ENCODE measurements around the gene TMEM208. TPM values are rescaled to one million over a fixed set of nuclear protein-coding genes. Genes with fewer than 3 reads are reported as not detected.

TMEM208 gene
- total RNA-seq, 2 experiments from 2014 or later, result 13.6 to 31.2 TPM

DNA sequence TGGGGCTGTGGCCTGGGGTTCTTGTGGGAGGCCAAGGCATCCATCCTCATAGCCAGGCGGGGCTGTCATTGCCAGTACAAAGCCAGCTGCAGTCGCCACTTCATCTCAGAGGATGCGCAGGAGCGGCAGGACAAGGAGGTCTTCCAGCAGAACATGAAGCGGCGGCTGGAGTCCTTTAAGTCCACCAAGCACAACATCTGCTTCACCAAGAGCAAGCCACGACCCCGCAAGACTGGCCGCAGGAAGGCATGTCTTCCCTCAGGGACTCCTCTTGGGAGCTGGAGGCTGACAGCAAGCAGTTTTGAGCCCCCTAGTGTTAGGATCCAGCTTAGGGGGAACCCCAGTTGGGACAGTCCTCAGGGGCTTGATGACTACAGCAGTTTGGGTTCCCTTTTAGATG lies 37.3 kb downstream of the TMEM208 start:
- ChIA-PET POLR2A (interaction anchor here (0.6 kb wide), 1 partner anchor 122 kb away, joined by 3 read pairs; no protein-coding TSS in a partner anchor), CTCF (interaction anchor here (0.9 to 1.0 kb wide), 2 partner anchors 20 to 135 kb away, joined by 3 to 6 read pairs; no protein-coding TSS in a partner anchor)
- H3K36me3 Mint-ChIP-seq (ENCODE audit: low read depth), result peaks cover 2% of the 10 kb centered on the region
- H3K27ac Mint-ChIP-seq, result no peak overlapping the region
- no peaks in the 10 kb centered on the region for H3K9me3 Mint-ChIP-seq (ENCODE audit: low read depth)
- intact Hi-C loops (cut with DNase I, micrococcal nuclease), result loop anchor here (5.0 kb wide), 3 partner anchors 73 to 203 kb away; no protein-coding TSS in a partner anchor
- no peak for DNase-seq
- peaks cover 2% of the 10 kb centered on the region for H3K27me3 Mint-ChIP-seq
- peaks cover 2% of the 10 kb centered on the region for H3K4me1 Mint-ChIP-seq
- ATAC-seq, result no peak
- no peak overlapping the region for H3K4me3 Mint-ChIP-seq

DNA sequence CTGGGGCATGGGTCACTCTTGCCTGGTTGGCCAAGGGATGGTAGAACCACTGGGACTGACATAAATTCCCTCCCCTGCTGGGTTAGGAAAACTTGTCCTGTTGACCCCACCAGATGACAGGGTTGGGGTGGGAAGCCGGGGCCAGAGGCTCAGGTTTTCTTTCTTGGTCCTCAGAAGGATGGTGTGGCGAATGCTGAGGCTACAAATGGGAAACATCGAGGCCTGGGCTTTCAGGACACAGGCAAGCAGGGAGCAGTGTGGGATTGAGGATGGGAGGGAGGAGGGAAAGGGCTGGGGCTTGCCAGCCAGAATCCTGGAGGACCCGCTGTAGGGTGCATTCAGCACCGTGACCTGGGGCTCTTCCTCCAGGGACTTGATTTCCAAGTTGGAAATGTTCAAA lies 37.9 kb downstream of the TMEM208 start:
- Mint-ChIP-seq H3K4me1 (peaks cover 2% of the 10 kb centered on the region), H3K36me3 (ENCODE audit: low read depth) (no peaks in the 10 kb centered on the region), H3K27ac (no peak overlapping the region), H3K4me3 (no peak overlapping the region), H3K27me3 (peaks cover 2% of the 10 kb centered on the region), H3K9me3 (ENCODE audit: low read depth) (no peaks in the 10 kb centered on the region)
- intact Hi-C loops (cut with DNase I, micrococcal nuclease), result loop anchor here (5.0 kb wide), 3 partner anchors 72 to 202 kb away; no protein-coding TSS in a partner anchor
- DNase-seq (no peak), ATAC-seq (no peak)
- POLR2A ChIA-PET, result no interaction called here
- CTCF ChIA-PET, result interaction anchor here (1.2 to 1.3 kb wide), 2 partner anchors 20 to 152 kb away, joined by 3 read pairs; partner anchors contain the start of gene ZDHHC1

DNA sequence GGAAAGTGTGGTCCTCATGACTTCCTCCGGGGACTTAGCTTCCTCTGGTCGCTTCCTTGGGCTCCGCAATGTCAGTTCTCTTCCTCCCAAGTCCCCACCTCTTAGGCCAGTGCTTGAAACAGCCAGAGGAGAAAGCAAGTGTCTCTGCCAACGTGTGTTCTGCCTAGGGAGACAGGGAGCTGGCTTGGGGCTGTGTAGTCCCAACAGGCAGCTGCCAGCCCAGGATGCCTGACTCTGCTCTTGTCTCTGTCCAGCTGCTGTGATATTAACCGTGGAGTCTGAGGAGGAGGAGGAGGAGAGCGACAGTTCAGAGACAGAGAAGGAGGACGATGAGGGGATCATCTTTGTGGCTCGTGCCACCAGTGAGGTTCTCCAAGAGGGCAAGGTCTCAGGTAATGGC lies 38.9 kb downstream of the TMEM208 start:
- Mint-ChIP-seq H3K9me3 (ENCODE audit: low read depth) (no peaks in the 10 kb centered on the region), H3K4me1 (peaks cover under 1% of the 10 kb centered on the region), H3K27me3 (peaks cover 2% of the 10 kb centered on the region), H3K36me3 (ENCODE audit: low read depth) (no peaks in the 10 kb centered on the region), H3K27ac (no peak overlapping the region), H3K4me3 (no peak overlapping the region)
- no peak for DNase-seq
- ATAC-seq, result no peak
- intact Hi-C loops (cut with DNase I, micrococcal nuclease), result no loop called here
- CTCF ChIA-PET, result interaction anchor here (0.5 to 1.5 kb wide), 6 partner anchors 19 to 340 kb away, joined by 3 to 4 read pairs (median 3); partner anchors contain the start of gene ZDHHC1
- POLR2A ChIA-PET, result no interaction called here

DNA sequence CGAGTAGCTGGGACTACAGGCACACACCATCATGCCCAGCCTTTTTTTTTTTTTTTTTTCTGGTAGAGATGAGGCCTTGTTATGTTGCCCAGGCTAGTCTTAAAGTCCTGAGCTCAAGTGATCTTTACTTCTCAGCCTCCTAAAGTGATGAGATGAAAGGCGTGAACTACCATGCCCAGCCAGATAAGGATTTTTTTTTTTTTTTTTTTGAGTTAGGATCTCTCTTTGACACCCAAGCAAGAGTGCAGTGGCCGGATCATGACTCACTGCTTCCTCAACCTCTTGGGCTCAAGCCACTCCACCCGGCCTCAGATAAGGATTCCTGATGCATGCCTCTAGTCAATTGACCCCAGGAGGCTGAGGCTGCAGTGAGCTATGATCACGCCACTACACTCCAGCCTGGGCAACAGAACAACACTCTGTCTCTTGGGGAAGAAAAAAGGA lies 41.2 kb downstream of the TMEM208 start:
- H3K36me3 Mint-ChIP-seq (ENCODE audit: low read depth), result no peaks in the 10 kb centered on the region
- H3K27ac Mint-ChIP-seq, result no peak overlapping the region
- DNase-seq (no peak), ATAC-seq (no peak)
- no peaks in the 10 kb centered on the region for H3K4me1 Mint-ChIP-seq
- H3K9me3 Mint-ChIP-seq (ENCODE audit: low read depth), result no peaks in the 10 kb centered on the region
- CTCF ChIA-PET, result interaction anchor here (0.6 kb wide), 2 partner anchors 344 to 653 kb away, joined by 3 read pairs; no protein-coding TSS in a partner anchor
- POLR2A ChIA-PET, result no interaction called here
- intact Hi-C loops (cut with DNase I, micrococcal nuclease), result no loop called here
- no peak overlapping the region for H3K4me3 Mint-ChIP-seq
- H3K27me3 Mint-ChIP-seq, result peaks cover 2% of the 10 kb centered on the region

DNA sequence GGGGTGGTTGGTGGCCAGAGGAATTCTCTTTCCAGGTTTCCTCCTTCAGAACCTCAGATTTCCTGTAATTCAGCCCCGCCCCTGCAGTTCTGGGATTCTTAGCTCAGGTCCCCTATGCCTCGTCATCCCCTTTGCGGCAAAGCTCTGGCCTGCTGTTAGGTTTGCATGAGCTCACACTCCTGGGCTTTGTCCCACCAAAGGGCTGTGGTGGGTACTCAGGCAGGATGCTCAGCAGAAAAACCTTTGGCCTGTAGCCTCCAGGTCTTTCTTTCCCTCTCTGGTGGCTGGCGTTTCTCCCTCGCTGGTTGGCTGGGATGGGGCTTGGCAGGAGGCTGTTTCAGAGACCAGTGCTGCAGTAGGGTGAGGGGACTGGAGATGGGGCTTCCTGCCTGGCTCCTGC lies 42.8 kb downstream of the TMEM208 start:
- CTCF ChIA-PET, result interaction anchor here (0.8 to 1.3 kb wide), 3 partner anchors 9 to 178 kb away, joined by 3 to 6 read pairs (median 3); no protein-coding TSS in a partner anchor
- ATAC-seq, result no peak
- no peak for DNase-seq
- H3K27me3 Mint-ChIP-seq, result no peaks in the 10 kb centered on the region
- H3K9me3 Mint-ChIP-seq (ENCODE audit: low read depth), result no peaks in the 10 kb centered on the region
- no peak overlapping the region for H3K27ac Mint-ChIP-seq
- H3K4me3 Mint-ChIP-seq, result no peak overlapping the region
- H3K4me1 Mint-ChIP-seq, result no peaks in the 10 kb centered on the region
- intact Hi-C loops (cut with DNase I, micrococcal nuclease), result no loop called here
- H3K36me3 Mint-ChIP-seq (ENCODE audit: low read depth), result peaks cover 2% of the 10 kb centered on the region
- POLR2A ChIA-PET, result interaction anchor here (0.6 kb wide), 1 partner anchor 45 kb away, joined by 3 read pairs; no protein-coding TSS in a partner anchor

DNA sequence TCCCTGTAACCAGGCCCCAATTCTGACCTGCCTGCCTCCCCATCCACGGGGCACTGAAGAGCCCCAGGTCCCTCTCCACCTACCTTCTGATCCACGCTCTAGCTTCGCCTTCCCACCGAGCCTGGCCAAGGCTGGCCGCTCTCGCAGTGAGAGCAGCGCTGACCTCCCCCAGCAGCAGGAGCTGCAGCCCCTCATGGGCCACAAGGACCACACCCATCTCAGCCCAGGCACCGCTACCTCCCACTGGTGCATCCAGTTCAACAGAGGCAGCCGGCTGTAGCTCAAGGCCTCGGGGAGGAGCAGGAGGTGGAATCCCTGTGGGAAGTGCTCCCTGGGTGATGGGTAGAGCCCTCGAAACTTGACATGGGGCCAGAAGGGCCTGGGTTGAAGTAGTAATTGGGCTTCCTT lies 44.0 kb downstream of the TMEM208 start:
- POLR2A ChIA-PET, result no interaction called here
- intact Hi-C loops (cut with DNase I, micrococcal nuclease), result no loop called here

DNA sequence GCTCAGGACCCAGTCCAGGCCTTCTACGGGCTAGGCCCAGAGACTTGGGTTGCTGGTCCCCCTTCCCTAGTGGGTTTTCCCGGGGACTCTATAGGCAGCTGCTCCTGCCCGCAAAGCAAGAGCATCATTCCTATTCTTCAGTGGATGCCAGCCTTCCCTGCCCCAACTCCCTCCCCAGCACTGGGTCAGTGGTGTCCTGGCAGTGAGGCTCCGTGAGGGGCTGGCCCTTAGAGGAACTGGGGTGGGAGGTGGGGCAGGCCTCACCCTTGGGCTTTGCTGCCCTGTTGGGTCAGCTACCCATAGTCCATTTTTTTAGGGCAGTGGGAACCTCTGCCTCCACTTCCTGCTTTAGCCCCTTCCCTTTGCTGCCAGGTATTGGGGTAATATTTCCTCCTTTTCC lies 44.5 kb downstream of the TMEM208 start:
- ChIA-PET CTCF (interaction anchor here (0.7 to 1.3 kb wide), 3 partner anchors 12 to 129 kb away, joined by 3 to 5 read pairs (median 4); no protein-coding TSS in a partner anchor), POLR2A (no interaction called here)
- H3K9me3 Mint-ChIP-seq (ENCODE audit: low read depth), result no peaks in the 10 kb centered on the region
- DNase-seq, result no peak
- H3K4me3 Mint-ChIP-seq, result no peak overlapping the region
- H3K4me1 Mint-ChIP-seq, result peaks cover 5% of the 10 kb centered on the region
- ATAC-seq, result no peak
- intact Hi-C loops (cut with DNase I, micrococcal nuclease), result no loop called here
- no peak overlapping the region for H3K27ac Mint-ChIP-seq
- H3K36me3 Mint-ChIP-seq (ENCODE audit: low read depth), result peaks cover 8% of the 10 kb centered on the region
- no peaks in the 10 kb centered on the region for H3K27me3 Mint-ChIP-seq

More for the DNA sequence above, 44.0 kb downstream of the TMEM208 start:
- no peaks in the 10 kb centered on the region for H3K9me3 Mint-ChIP-seq (ENCODE audit: low read depth)
- no peaks in the 10 kb centered on the region for H3K27me3 Mint-ChIP-seq
- DNase-seq (no peak), ATAC-seq (no peak)
- H3K4me3 Mint-ChIP-seq, result no peak overlapping the region
- peaks cover 4% of the 10 kb centered on the region for H3K4me1 Mint-ChIP-seq
- CTCF ChIA-PET, result interaction anchor here (1.0 to 1.3 kb wide), 2 partner anchors 118 to 129 kb away, joined by 4 to 5 read pairs; no protein-coding TSS in a partner anchor
- no peak overlapping the region for H3K27ac Mint-ChIP-seq
- H3K36me3 Mint-ChIP-seq (ENCODE audit: low read depth), result peaks cover 6% of the 10 kb centered on the region

DNA sequence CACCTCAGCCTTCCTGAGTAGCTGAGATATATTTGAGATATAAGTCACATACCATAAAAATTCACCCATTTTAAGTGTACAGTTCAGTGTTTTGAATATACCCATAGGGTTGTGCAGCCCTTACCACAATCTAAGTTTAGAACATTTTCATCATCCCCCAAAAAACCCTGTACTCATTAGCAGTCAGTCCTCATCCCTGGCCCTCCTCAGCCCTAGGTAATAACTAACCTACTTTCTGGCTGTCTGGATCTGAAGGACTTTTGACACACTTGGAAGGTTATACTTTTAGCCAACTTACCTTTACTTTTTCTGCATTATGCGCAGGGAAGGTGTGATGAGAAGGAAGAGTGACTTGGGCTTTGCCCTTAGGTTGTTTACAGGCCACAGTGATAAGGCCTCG lies 48.4 kb downstream of the TMEM208 start:
- intact Hi-C loops (cut with DNase I, micrococcal nuclease), result loop anchor here in 1 of 2 experiments (5.0 kb wide), 1 partner anchor 192 kb away; no protein-coding TSS in a partner anchor
- Mint-ChIP-seq H3K4me3 (no peak overlapping the region), H3K27me3 (no peaks in the 10 kb centered on the region), H3K9me3 (ENCODE audit: low read depth) (no peaks in the 10 kb centered on the region), H3K4me1 (peaks cover 19% of the 10 kb centered on the region), H3K36me3 (ENCODE audit: low read depth) (peaks cover 18% of the 10 kb centered on the region), H3K27ac (no peak overlapping the region)
- ATAC-seq (no peak), DNase-seq (no peak)
- POLR2A ChIA-PET, result interaction anchor here (0.6 kb wide), 2 partner anchors 9 to 22 kb away, joined by 3 to 4 read pairs; no protein-coding TSS in a partner anchor
- CTCF ChIA-PET, result interaction anchor here (1.2 to 1.5 kb wide), 2 partner anchors 15 to 49 kb away, joined by 4 read pairs; no protein-coding TSS in a partner anchor

DNA sequence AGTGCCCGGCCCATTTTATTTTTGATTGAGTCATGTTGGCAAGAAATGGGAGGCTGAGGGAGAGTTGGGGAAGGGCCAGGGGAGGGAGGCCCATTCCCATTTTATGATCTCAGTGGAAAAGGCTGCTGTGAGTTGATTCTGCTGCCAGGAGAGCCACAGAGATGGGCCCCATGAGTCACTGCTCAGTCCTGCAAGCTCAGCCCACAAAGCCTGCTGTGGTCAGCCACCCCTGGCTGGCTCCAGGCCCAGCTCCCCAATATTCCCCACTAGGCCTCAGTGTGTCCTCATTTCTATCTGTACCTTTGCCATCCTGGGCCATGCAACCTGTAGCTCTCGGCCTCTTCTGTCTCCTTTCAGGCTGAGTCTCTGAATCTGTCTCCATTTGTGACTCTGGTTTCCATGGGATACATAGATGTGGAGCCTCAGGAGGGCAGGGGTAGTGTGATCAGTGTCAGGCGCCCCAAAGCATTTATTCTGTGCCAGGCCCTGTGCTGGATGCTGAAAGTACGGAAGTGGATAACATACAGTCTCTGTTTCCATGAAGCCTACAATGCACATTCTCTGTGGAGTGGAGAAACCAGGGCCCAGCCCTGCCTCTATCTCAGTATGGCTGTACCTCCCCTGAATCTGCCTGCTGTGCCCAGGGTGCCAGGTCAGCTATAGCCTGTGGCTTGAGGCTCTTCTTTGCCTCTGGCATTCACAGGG lies 50.5 kb downstream of the TMEM208 start:
- peaks cover 18% of the 10 kb centered on the region for H3K36me3 Mint-ChIP-seq (ENCODE audit: low read depth)
- peak; percentile 60 for DNase-seq
- H3K4me1 Mint-ChIP-seq, result peaks cover 19% of the 10 kb centered on the region
- H3K27me3 Mint-ChIP-seq, result no peaks in the 10 kb centered on the region
- ChIA-PET POLR2A (interaction anchor here (0.6 kb wide), 1 partner anchor 144 kb away, joined by 3 read pairs; no protein-coding TSS in a partner anchor), CTCF (interaction anchor here (0.6 to 1.5 kb wide), 9 partner anchors 14 to 294 kb away, joined by 3 to 5 read pairs (median 3); no protein-coding TSS in a partner anchor)
- no peaks in the 10 kb centered on the region for H3K9me3 Mint-ChIP-seq (ENCODE audit: low read depth)
- intact Hi-C loops (cut with DNase I, micrococcal nuclease), result loop anchor here in 1 of 2 experiments (5.0 kb wide), 1 partner anchor 190 kb away; no protein-coding TSS in a partner anchor
- peak overlapping the region; percentile 85 for H3K4me3 Mint-ChIP-seq
- peak overlapping the region; percentile 75 for H3K27ac Mint-ChIP-seq
- ATAC-seq, result peak; percentile 6

DNA sequence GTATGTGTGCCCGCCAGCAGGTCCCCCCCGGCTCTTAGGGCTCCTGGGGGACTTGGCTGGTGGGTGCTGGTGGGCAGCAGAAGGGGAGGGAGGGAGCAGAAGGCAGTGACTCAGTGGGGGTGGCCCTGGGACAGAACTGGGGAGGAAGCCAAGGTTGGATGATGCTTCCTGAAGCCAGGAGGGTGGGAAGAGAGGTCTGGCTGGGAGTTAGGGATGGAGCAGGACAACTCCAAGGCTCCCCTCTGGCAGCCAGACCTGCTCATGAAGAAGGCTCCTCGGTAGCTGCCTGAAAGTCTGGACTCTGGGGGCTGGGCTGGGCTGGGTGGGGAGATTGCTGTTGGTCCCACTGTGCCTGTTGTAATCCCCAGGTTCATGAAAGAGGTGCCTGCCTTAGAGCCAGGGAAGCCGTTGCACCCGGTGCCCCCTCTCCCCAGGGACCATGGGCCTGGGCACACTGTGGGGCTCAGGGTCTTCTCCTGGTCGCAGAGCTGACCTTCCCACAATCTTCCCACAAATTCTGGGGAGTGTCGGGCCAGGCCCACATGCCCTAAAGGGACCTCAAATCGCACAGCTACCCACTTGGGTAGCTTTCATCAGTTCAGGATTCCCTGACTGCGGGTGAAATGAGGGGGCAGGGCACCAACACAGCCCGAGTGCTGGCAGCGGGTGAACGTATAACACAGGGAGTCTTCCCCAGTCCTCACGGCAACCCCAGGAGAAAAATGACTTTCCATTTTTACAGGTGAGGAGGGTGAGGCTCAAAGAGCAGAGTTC lies 51.3 kb downstream of the TMEM208 start:
- no peak for DNase-seq
- Mint-ChIP-seq H3K27ac (peak overlapping the region; percentile 90), H3K4me3 (peak overlapping the region; percentile 85), H3K9me3 (ENCODE audit: low read depth) (no peaks in the 10 kb centered on the region), H3K27me3 (no peaks in the 10 kb centered on the region), H3K4me1 (peaks cover 19% of the 10 kb centered on the region), H3K36me3 (ENCODE audit: low read depth) (peaks cover 18% of the 10 kb centered on the region)
- ChIA-PET POLR2A (no interaction called here), CTCF (interaction anchor here (0.6 to 1.5 kb wide), 16 partner anchors 15 to 448 kb away, joined by 3 to 7 read pairs (median 3); partner anchors contain the start of gene NAE1)
- intact Hi-C loops (cut with DNase I, micrococcal nuclease), result loop anchor here (2.0 to 5.0 kb wide), 2 partner anchors 121 to 189 kb away; no protein-coding TSS in a partner anchor
- no peak for ATAC-seq
